ENCODE data around the gene SLC39A11.
"Not testable (repeated sequence)": the region's sequence is repeated elsewhere in the genome, so short reads cannot be mapped to it uniquely, and the experiment has no call there.

Gene SLC39A11

DNA sequence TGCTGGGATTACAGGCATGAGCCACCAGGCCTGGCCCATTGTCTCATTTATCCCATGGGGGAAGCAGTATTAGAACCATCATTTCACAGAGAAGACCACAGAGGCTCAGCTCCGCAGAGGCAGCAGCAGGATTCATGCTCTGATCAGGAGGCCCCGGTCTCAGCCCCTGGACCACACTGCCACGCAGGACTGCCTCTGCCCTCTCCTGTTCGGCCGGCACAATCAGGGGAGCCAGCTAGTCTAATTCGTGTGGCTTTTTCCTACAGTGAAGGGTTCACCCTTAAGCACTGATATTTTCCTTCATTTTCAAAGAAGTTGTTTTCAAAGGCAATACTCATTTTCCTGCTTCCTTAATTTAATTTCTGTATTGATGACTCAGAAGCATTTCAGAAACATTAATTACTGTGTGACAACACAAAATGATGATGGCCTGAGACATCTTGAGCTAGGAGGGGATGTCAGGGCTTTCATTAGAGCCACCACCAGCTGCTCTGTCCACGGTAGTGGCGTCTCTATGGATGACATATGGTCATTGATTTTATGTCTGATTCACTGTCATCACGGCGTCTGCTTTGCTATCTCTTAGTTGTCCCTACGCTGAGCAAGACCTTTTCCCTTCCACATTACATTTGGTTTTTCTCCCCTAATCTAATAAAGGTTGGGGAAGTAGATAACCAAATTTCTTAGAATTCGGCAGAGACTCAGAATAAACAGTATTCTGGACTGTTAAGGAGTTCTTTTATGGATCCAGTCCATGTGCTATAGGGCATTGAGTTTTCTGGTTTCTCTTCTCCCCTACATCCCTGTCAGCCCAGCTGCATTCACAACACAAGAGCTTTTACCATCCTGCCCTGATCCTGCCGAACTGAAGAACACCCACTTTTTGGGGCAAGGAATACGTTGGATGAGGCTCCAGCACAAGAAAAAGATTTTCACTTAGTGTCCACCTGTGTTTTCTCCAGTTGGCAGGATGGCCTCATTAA is 314.0 kb downstream of the SLC39A11 start:
- in situ Hi-C loops (cut with HindIII; ENCODE audit: low pct_ligation_motif_present, low sequenced_read_pairs): no loop called here
- no peaks in the 10 kb centered on the region for H3K36me3 ChIP-seq (replicated peaks)
- no peak overlapping the region for H3K27ac ChIP-seq
- DNase-seq: no peak
- no peak overlapping the region for H3K4me3 ChIP-seq (ENCODE audit: low read depth, low read length)
- no peaks in the 10 kb centered on the region for H3K27me3 ChIP-seq (replicated peaks)
- no peak for TF ChIP-seq CTCF (IDR thresholded peaks at IDR 0.05; ENCODE audit: low read depth, low read length, missing control alignments)

DNA sequence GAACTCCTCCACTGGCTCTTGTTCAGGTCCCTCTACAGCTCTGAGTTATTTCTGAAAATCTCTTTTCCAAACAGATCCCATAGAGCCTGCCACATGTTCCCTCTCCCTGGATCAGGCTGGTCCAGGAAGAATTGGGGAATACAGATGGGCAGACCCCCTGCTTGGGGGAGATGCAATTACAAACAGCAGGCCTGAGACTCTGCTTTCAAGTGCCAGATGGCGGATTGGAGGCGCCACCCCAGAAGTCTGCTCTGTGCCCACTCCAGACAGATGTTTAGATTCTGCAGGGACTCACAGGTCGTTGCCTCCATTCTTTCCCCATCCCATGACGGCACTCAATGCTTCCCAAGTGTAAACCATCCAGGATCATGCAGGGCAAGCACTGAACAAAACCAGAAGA is 316.6 kb downstream of the SLC39A11 start:
- Histone ChIP-seq H3K27me3 (replicated peaks) (no peaks in the 10 kb centered on the region), H3K36me3 (replicated peaks) (no peaks in the 10 kb centered on the region), H3K27ac (no peak overlapping the region), H3K4me3 (ENCODE audit: low read depth, low read length) (no peak overlapping the region)
- in situ Hi-C loops (cut with HindIII; ENCODE audit: low pct_ligation_motif_present, low sequenced_read_pairs): no loop called here
- no peak for TF ChIP-seq CTCF (IDR thresholded peaks at IDR 0.05; ENCODE audit: low read depth, low read length, missing control alignments)
- DNase-seq: no peak

DNA sequence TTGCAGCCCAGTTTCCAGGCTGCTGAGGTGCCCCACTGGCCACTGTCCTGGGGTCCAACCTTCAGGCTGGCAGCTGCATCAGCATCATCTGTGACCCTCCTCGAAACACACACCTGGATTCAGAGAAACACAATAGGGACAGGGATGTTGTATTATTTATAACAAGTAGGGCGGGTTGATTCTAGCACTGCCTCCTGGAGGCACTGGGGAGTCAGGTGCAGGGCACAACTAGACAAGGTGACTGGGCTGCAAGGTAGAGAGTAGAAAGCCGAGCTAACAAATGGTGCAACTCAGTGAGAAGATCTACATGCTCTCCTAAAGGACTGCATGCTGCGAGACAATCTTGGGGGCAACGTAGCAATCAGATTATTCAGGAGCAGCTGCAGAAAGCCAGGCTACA is 317.3 kb downstream of the SLC39A11 start:
- Histone ChIP-seq H3K4me3 (ENCODE audit: low read depth, low read length) (no peak overlapping the region), H3K36me3 (replicated peaks) (no peaks in the 10 kb centered on the region), H3K27me3 (replicated peaks) (no peaks in the 10 kb centered on the region), H3K27ac (no peak overlapping the region)
- in situ Hi-C loops (cut with HindIII; ENCODE audit: low pct_ligation_motif_present, low sequenced_read_pairs): no loop called here
- DNase-seq: no peak
- no peak for TF ChIP-seq CTCF (IDR thresholded peaks at IDR 0.05; ENCODE audit: low read depth, low read length, missing control alignments)

- no peak overlapping the region for H3K4me3 ChIP-seq (ENCODE audit: low read depth, low read length)
- DNase-seq: no peak
- H3K36me3 ChIP-seq (replicated peaks): no peaks in the 10 kb centered on the region
- no peak overlapping the region for H3K27ac ChIP-seq
- in situ Hi-C loops (cut with HindIII; ENCODE audit: low pct_ligation_motif_present, low sequenced_read_pairs): no loop called here
- no peaks in the 10 kb centered on the region for H3K27me3 ChIP-seq (replicated peaks)
- TF ChIP-seq CTCF (IDR thresholded peaks at IDR 0.05; ENCODE audit: low read depth, low read length, missing control alignments): no peak
Measured at GRCh38 chr17:72774236-72774635, 318.3 kb downstream of the SLC39A11 start.

DNA sequence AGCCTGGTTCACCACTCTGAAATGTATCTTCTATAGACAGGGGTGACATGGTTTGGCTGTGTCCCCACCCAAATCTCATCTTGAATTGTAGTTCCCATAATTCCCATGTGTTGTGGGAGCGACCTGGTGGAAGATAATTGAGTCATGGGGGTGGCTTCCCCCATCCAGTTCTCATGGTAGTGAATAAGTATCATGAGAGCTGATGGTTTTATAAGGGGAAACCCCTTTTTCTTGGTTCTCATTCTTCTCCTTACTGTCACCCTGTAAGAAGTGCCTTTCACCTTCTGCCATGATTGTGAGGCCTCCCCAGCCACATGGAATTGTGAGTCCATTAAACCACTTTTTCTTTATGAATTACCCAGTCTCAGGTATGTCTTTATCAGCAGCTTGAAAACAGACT is 319.3 kb downstream of the SLC39A11 start:
- DNase-seq; H3K27ac ChIP-seq; H3K4me3 ChIP-seq (ENCODE audit: low read depth, low read length); H3K36me3 ChIP-seq (replicated peaks); H3K27me3 ChIP-seq (replicated peaks); in situ Hi-C loops (cut with HindIII; ENCODE audit: low pct_ligation_motif_present, low sequenced_read_pairs): not testable (repeated sequence)

DNA sequence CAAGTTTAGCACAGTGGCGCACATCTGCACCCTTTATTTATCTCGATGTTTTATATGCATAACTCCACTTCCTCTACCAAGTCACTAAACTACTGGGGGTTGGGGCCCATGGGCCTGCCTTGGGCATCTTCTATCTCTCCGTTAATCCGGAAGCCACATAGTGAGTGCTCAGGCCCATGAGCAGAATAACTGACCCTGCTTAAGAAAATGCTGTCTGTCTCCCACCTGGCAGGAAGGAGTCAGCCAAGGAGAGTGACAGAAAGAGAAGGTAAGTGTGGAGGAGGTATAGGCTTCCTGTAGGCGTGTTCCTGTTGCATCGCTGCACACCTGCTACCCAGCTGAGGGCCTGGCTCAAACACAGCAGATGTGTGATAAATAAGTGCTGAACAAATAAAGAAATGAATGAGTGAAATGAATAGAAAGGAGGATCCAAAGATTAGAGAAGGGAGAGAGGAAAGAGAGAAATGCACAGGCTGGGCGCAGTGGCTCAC is 320.1 kb downstream of the SLC39A11 start:
- TF ChIP-seq CTCF (IDR thresholded peaks at IDR 0.05; ENCODE audit: low read depth, low read length, missing control alignments): no peak
- in situ Hi-C loops (cut with HindIII; ENCODE audit: low pct_ligation_motif_present, low sequenced_read_pairs): no loop called here
- H3K27ac ChIP-seq: no peak overlapping the region
- no peak overlapping the region for H3K4me3 ChIP-seq (ENCODE audit: low read depth, low read length)
- no peak for DNase-seq
- H3K36me3 ChIP-seq (replicated peaks): no peaks in the 10 kb centered on the region
- no peaks in the 10 kb centered on the region for H3K27me3 ChIP-seq (replicated peaks)
